HEK293 (cell line): ENCODE measurements around the gene UBE2G1.

Experiments used
- CTCF ChIA-PET: fragments of 350-600 bp; formaldehyde crosslinking; extraction: SDS; loops from one replicate; lab custom pipeline; 2021; ENCODE audit warnings: antibody characterized with exemption; lab: Yijun Ruan, JAX
- POLR2A ChIA-PET: fragments of 300-600 bp; formaldehyde crosslinking; extraction: SDS; loops from one replicate; lab custom pipeline; 2020; ENCODE audit warnings: antibody characterized with exemption, inconsistent platforms; lab: Yijun Ruan, JAX
- H3K27ac ChIP-seq: fragments of 200-500 bp; sonication (Bioruptor generic); 2 replicates; pipeline ENCODE4 v1.5.1; 2014; ENCODE audit warnings: low read depth, low read length, control low read depth, inconsistent platforms; ENCODE audit errors: extremely low read depth
- H3K36me3 ChIP-seq, 2 experiments: fragments of 200-500 bp in 1 of 2; sonication (Bioruptor generic) in 1 of 2; 1 replicate in 1 of 2; 2 replicates in 1 of 2; pipeline ENCODE4 v1.5.1; 2014 to 2017; ENCODE audit warnings: inconsistent platforms in 2 of 2, low read length in 2 of 2; ENCODE audit not compliant: control insufficient read depth in 2 of 2, insufficient read depth in 1 of 2
- H3K4me1 ChIP-seq: fragments of 200-500 bp; sonication (Bioruptor generic); 2 replicates; pipeline ENCODE4 v1.5.1; 2014; ENCODE audit warnings: mild to moderate bottlenecking, low read length, inconsistent platforms; ENCODE audit not compliant: control insufficient read depth, insufficient read depth
- H3K4me3 ChIP-seq: 2 replicates; pipeline ENCODE4 v1.5.1; 2011; ENCODE audit warnings: low read depth, mild to moderate bottlenecking, control low read depth, low read length, moderate library complexity
- H3K9me3 ChIP-seq: fragments of 200-500 bp; sonication (Bioruptor generic); 2 replicates; pipeline ENCODE4 v1.5.1; 2014; ENCODE audit warnings: low read depth, low read length, inconsistent platforms; ENCODE audit not compliant: control insufficient read depth, insufficient read depth
- GLI4 ChIP-seq: fragments of 450-650 bp; formaldehyde crosslinking; IDR thresholded peaks from 2 replicates; pipeline ENCODE4 v1.5.1; 2016; ENCODE audit warnings: missing biosample characterization, missing genetic modification characterization
- KLF10 ChIP-seq: fragments of 450-650 bp; IDR thresholded peaks from 2 replicates; pipeline ENCODE4 v1.5.1; 2018; ENCODE audit warnings: missing biosample characterization, mild to moderate bottlenecking, missing genetic modification characterization
- KLF16 ChIP-seq: fragments of 450-650 bp; formaldehyde crosslinking; IDR thresholded peaks from 2 replicates; pipeline ENCODE4 v1.5.1; 2017; ENCODE audit warnings: missing biosample characterization, missing genetic modification characterization
- MEIS1 ChIP-seq: sonication (generic); formaldehyde crosslinking; IDR thresholded peaks from 2 replicates; pipeline ENCODE4 v1.8.1; 2022; ENCODE audit warnings: missing genetic modification reagents, mild to moderate bottlenecking, borderline replicate concordance
- MZF1 ChIP-seq: fragments of 450-650 bp; formaldehyde crosslinking; IDR thresholded peaks from 2 replicates; pipeline ENCODE4 v1.5.1; 2017; ENCODE audit warnings: missing biosample characterization, missing genetic modification characterization, borderline replicate concordance
- OSR2 ChIP-seq: fragments of 450-650 bp; formaldehyde crosslinking; IDR thresholded peaks from 2 replicates; pipeline ENCODE4 v1.5.1; 2016; ENCODE audit warnings: missing biosample characterization, missing genetic modification characterization
- REPIN1 ChIP-seq: fragments of 450-650 bp; formaldehyde crosslinking; IDR thresholded peaks from 2 replicates; pipeline ENCODE4 v1.5.1; 2017; ENCODE audit warnings: missing biosample characterization, missing genetic modification characterization, low read depth
- YY2 ChIP-seq: fragments of 450-650 bp; formaldehyde crosslinking; IDR thresholded peaks from 2 replicates; pipeline ENCODE4 v1.5.1; 2016; ENCODE audit warnings: missing biosample characterization, missing genetic modification characterization
- ZNF138 ChIP-seq: fragments of 450-650 bp; formaldehyde crosslinking; IDR thresholded peaks from 2 replicates; pipeline ENCODE4 v1.5.1; 2016; ENCODE audit warnings: missing biosample characterization, missing genetic modification characterization, borderline replicate concordance
- ZNF157 ChIP-seq: fragments of 450-650 bp; formaldehyde crosslinking; IDR thresholded peaks from 2 replicates; pipeline ENCODE4 v1.5.1; 2016; ENCODE audit warnings: missing biosample characterization, missing genetic modification characterization
- ZNF16 ChIP-seq: fragments of 450-650 bp; formaldehyde crosslinking; IDR thresholded peaks from 2 replicates; pipeline ENCODE4 v1.5.1; 2016; ENCODE audit warnings: low read depth, missing biosample characterization, missing genetic modification characterization
- ZNF2 ChIP-seq: fragments of 450-650 bp; formaldehyde crosslinking; IDR thresholded peaks from 2 replicates; pipeline ENCODE4 v1.5.1; 2016; ENCODE audit warnings: missing biosample characterization, missing genetic modification characterization
- ZNF239 ChIP-seq: fragments of 450-650 bp; formaldehyde crosslinking; IDR thresholded peaks from 2 replicates; pipeline ENCODE4 v1.5.1; 2016; ENCODE audit warnings: missing biosample characterization, missing genetic modification characterization
- ZNF248 ChIP-seq: fragments of 450-650 bp; formaldehyde crosslinking; IDR thresholded peaks from 2 replicates; pipeline ENCODE4 v1.5.1; 2017; ENCODE audit warnings: missing biosample characterization, missing genetic modification characterization
- ZNF324 ChIP-seq: fragments of 450-650 bp; formaldehyde crosslinking; IDR thresholded peaks from 2 replicates; pipeline ENCODE4 v1.5.1; 2016; ENCODE audit warnings: missing biosample characterization, missing genetic modification characterization
- ZNF354C ChIP-seq: fragments of 450-650 bp; formaldehyde crosslinking; IDR thresholded peaks from 2 replicates; pipeline ENCODE4 v1.5.1; 2016; ENCODE audit warnings: missing biosample characterization, missing genetic modification characterization, low read depth, borderline replicate concordance
- ZNF473 ChIP-seq: fragments of 450-650 bp; formaldehyde crosslinking; IDR thresholded peaks from 2 replicates; pipeline ENCODE4 v1.5.1; 2017; ENCODE audit warnings: missing biosample characterization, missing genetic modification characterization
- ZNF48 ChIP-seq: fragments of 450-650 bp; formaldehyde crosslinking; IDR thresholded peaks from 2 replicates; pipeline ENCODE4 v1.5.1; 2016; ENCODE audit warnings: missing biosample characterization, missing genetic modification characterization
- ZNF571 ChIP-seq: fragments of 450-650 bp; formaldehyde crosslinking; IDR thresholded peaks from 2 replicates; pipeline ENCODE4 v1.5.0; 2017; ENCODE audit warnings: missing biosample characterization, missing genetic modification characterization
- ZNF585B ChIP-seq: fragments of 450-650 bp; formaldehyde crosslinking; IDR thresholded peaks from 2 replicates; pipeline ENCODE4 v1.5.1; 2016; ENCODE audit warnings: missing biosample characterization, missing genetic modification characterization
- ZNF707 ChIP-seq: fragments of 450-650 bp; formaldehyde crosslinking; IDR thresholded peaks from 2 replicates; pipeline ENCODE4 v1.5.1; 2016; ENCODE audit warnings: missing biosample characterization, missing genetic modification characterization
- ZNF747 ChIP-seq: fragments of 450-650 bp; formaldehyde crosslinking; IDR thresholded peaks from 2 replicates; pipeline ENCODE4 v1.5.1; 2016; ENCODE audit warnings: missing biosample characterization, missing genetic modification characterization
- TF ChIP-seq, protein P1 (sequence below): fragments of 450-650 bp; formaldehyde crosslinking; IDR thresholded peaks from 2 replicates; pipeline ENCODE4 v1.5.1; 2016; ENCODE audit warnings: missing biosample characterization, missing genetic modification characterization
- TF ChIP-seq, protein P2 (sequence below): fragments of 450-650 bp; formaldehyde crosslinking; IDR thresholded peaks from 2 replicates; pipeline ENCODE4 v1.5.1; 2016; ENCODE audit warnings: missing biosample characterization, missing genetic modification characterization
- TF ChIP-seq, protein P3 (sequence below): fragments of 450-650 bp; formaldehyde crosslinking; IDR thresholded peaks from 2 replicates; pipeline ENCODE4 v1.5.1; 2016; ENCODE audit warnings: missing biosample characterization, missing genetic modification characterization
- TF ChIP-seq, protein P4 (sequence below): fragments of 450-650 bp; formaldehyde crosslinking; IDR thresholded peaks from 2 replicates; pipeline ENCODE4 v1.5.1; 2016; ENCODE audit warnings: missing biosample characterization, missing genetic modification characterization, low read depth

Gene UBE2G1

DNA sequence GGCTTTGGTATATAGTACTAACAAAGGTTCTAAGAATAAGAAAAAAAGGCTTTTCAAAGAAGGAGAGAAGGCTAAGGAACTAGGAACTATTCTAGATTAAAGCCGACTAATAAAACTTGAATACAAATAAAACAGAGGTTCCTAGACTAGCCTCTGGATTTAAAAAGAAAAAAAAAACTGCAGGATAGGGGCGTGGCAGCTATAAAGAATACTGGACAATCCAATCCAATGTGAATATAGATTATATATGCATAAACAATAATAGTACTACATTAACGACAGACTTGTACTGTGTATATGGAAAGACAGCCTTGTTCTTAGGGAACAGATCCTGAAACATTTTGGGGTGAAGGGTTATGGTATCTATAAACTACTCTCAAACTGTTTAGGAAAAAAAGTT lies 78.8 kb downstream of the UBE2G1 start:
- peaks cover 36 to 51% of the 10 kb centered on the region in 2 experiments for H3K36me3 ChIP-seq
- TF ChIP-seq KLF10 (tag by site-specific recombination) (0 out of 2 replicates have a peak, but pooled peaks have one; percentile 25), ZNF239 (tag by site-specific recombination) (no peak)
- TF ChIP-seq, all 188 proteins: peak for 1
- Histone ChIP-seq H3K4me1 (no peaks in the 10 kb centered on the region), H3K4me3 (no peak overlapping the region), H3K27ac (no peak overlapping the region), H3K9me3 (no peaks in the 10 kb centered on the region)
- CTCF ChIA-PET = interaction anchor here (1.3 to 1.6 kb wide), 2 partner anchors 15 to 39 kb away, joined by 4 read pairs; no protein-coding TSS in a partner anchor
- POLR2A ChIA-PET = no interaction called here

DNA sequence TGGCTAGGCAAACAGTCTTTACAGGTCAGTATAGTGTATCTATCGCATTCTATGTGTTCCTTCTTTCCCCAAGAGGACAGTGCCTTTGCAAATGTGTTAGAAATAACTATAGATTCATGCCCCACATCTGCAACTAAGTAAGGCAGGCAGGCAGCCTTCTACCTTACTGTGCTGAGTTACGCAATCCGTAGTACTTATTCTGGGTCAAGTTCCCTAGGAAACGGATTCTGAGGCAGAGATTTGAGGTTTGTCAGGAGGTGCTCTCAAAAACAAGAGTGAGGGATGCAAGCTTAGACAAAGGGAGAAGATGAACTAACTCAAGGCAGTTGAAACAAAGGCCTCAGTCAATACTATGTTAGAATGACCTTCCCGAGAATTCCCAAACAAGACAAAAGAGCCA lies 90.0 kb downstream of the UBE2G1 start:
- Histone ChIP-seq H3K9me3 (no peaks in the 10 kb centered on the region), H3K4me3 (no peak overlapping the region), H3K4me1 (no peaks in the 10 kb centered on the region)
- POLR2A ChIA-PET = no interaction called here
- CTCF ChIA-PET = no interaction called here
- TF ChIP-seq ZNF473 (tag by site-specific recombination) = no peak
- TF ChIP-seq, protein P1, sequence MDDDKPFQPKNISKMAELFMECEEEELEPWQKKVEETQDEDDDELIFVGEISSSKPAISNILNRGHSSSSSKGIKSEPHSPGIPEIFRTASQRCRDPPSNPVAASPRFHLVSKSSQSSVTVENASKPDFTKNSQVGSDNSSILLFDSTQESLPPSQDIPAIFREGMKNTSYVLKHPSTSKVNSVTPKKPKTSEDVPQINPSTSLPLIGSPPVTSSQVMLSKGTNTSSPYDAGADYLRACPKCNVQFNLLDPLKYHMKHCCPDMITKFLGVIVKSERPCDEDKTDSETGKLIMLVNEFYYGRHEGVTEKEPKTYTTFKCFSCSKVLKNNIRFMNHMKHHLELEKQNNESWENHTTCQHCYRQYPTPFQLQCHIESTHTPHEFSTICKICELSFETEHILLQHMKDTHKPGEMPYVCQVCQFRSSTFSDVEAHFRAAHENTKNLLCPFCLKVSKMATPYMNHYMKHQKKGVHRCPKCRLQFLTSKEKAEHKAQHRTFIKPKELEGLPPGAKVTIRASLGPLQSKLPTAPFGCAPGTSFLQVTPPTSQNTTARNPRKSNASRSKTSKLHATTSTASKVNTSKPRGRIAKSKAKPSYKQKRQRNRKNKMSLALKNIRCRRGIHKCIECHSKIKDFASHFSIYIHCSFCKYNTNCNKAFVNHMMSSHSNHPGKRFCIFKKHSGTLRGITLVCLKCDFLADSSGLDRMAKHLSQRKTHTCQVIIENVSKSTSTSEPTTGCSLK (tag by site-specific recombination) = no peak
- TF ChIP-seq MEIS1 (CRISPR knock-in tag) = no peak
- TF ChIP-seq ZNF324 (tag by site-specific recombination) = no peak
- no peak for TF ChIP-seq ZNF16 (tag by site-specific recombination)
- TF ChIP-seq ZNF2 = no peak
- TF ChIP-seq, protein P2, sequence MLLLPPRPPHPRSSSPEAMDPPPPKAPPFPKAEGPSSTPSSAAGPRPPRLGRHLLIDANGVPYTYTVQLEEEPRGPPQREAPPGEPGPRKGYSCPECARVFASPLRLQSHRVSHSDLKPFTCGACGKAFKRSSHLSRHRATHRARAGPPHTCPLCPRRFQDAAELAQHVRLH (tag by site-specific recombination) = no peak
- TF ChIP-seq, protein P3, sequence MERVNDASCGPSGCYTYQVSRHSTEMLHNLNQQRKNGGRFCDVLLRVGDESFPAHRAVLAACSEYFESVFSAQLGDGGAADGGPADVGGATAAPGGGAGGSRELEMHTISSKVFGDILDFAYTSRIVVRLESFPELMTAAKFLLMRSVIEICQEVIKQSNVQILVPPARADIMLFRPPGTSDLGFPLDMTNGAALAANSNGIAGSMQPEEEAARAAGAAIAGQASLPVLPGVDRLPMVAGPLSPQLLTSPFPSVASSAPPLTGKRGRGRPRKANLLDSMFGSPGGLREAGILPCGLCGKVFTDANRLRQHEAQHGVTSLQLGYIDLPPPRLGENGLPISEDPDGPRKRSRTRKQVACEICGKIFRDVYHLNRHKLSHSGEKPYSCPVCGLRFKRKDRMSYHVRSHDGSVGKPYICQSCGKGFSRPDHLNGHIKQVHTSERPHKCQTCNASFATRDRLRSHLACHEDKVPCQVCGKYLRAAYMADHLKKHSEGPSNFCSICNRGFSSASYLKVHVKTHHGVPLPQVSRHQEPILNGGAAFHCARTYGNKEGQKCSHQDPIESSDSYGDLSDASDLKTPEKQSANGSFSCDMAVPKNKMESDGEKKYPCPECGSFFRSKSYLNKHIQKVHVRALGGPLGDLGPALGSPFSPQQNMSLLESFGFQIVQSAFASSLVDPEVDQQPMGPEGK (tag by site-specific recombination) = no peak
- TF ChIP-seq KLF16 = no peak
- TF ChIP-seq OSR2 (tag by site-specific recombination) = no peak
- no peak for TF ChIP-seq ZNF585B (tag by site-specific recombination)
- TF ChIP-seq, protein P4, sequence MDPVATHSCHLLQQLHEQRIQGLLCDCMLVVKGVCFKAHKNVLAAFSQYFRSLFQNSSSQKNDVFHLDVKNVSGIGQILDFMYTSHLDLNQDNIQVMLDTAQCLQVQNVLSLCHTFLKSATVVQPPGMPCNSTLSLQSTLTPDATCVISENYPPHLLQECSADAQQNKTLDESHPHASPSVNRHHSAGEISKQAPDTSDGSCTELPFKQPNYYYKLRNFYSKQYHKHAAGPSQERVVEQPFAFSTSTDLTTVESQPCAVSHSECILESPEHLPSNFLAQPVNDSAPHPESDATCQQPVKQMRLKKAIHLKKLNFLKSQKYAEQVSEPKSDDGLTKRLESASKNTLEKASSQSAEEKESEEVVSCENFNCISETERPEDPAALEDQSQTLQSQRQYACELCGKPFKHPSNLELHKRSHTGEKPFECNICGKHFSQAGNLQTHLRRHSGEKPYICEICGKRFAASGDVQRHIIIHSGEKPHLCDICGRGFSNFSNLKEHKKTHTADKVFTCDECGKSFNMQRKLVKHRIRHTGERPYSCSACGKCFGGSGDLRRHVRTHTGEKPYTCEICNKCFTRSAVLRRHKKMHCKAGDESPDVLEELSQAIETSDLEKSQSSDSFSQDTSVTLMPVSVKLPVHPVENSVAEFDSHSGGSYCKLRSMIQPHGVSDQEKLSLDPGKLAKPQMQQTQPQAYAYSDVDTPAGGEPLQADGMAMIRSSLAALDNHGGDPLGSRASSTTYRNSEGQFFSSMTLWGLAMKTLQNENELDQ (tag by site-specific recombination) = no peak
- no peak for TF ChIP-seq ZNF747 (tag by site-specific recombination)
- TF ChIP-seq, all 188 proteins: peak for 0
- Histone ChIP-seq H3K27ac (no peak overlapping the region), H3K36me3 (peaks cover 8 to 39% of the 10 kb centered on the region in 2 experiments)

DNA sequence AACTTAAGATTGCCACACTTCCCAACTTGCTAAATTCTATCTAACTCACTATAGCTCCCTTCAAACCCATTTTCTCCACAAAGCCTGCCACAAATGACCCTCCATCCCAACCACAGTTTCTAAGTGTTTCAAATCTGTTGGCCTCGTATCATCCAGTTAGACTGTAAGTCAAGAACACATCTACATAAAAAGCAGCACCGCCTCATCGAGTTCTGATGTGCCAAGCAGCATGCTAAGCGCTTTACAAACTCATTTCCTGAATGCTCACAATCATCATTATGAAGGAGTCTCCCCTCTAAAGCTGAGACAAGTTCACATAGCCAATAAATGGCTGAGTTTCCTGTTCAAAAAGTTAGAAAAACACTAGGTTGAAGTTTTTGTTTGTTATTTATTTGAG lies 93.5 kb downstream of the UBE2G1 start:
- Histone ChIP-seq H3K9me3 (no peaks in the 10 kb centered on the region), H3K36me3 (peaks cover 13 to 59% of the 10 kb centered on the region in 2 experiments), H3K27ac (no peak overlapping the region), H3K4me1 (no peaks in the 10 kb centered on the region), H3K4me3 (no peak overlapping the region)
- POLR2A ChIA-PET = interaction anchor here (1.2 kb wide), 1 partner anchor 10 kb away, joined by 6 read pairs; the partner anchor contains the start of gene ANKFY1
- TF ChIP-seq GLI4 (tag by site-specific recombination) (no peak), ZNF157 (tag by site-specific recombination) (no peak), ZNF138 (tag by site-specific recombination) (no peak), REPIN1 (no peak), MZF1 (tag by site-specific recombination) (no peak), ZNF48 (tag by site-specific recombination) (no peak), ZNF707 (no peak), YY2 (tag by site-specific recombination) (no peak), ZNF354C (tag by site-specific recombination) (no peak), ZNF571 (tag by site-specific recombination) (no peak), ZNF248 (tag by site-specific recombination) (no peak)
- TF ChIP-seq, all 188 proteins: peak for 0
- CTCF ChIA-PET = interaction anchor here (1.0 kb wide), 2 partner anchors 57 to 127 kb away, joined by 3 read pairs; no protein-coding TSS in a partner anchor
